Epithelial cell of proximal tubule (primary cell): ENCODE measurements around the gene EI24. TPM values are rescaled to one million over a fixed set of nuclear protein-coding genes. Genes with fewer than 3 reads are reported as not detected.

Experiments
- DNase-seq: peaks from one replicate; pipeline ENCODE4 v3.0.0-alpha.2; 2011; ENCODE audit warnings: low read depth
- H3K4me3 ChIP-seq: 2 replicates; pipeline ENCODE4 v1.5.1; 2011; ENCODE audit warnings: low read depth, mild to moderate bottlenecking, low read length
- total RNA-seq: library from RNA; depleted of rRNA; stranded (reverse); fragments of >200 nt; gene quantifications from 2 replicates; pipeline ENCODE4 v1.2.3, GENCODE V29; 2015
- TF ChIP-seq, protein P1 (sequence below): conservative IDR thresholded peaks from 2 replicates; pipeline ENCODE4 v1.5.1; 2012; ENCODE audit warnings: low read depth, mild to moderate bottlenecking, low read length

Gene EI24
- total RNA-seq, 1 donor from 2014 or later: 140 TPM

DNA sequence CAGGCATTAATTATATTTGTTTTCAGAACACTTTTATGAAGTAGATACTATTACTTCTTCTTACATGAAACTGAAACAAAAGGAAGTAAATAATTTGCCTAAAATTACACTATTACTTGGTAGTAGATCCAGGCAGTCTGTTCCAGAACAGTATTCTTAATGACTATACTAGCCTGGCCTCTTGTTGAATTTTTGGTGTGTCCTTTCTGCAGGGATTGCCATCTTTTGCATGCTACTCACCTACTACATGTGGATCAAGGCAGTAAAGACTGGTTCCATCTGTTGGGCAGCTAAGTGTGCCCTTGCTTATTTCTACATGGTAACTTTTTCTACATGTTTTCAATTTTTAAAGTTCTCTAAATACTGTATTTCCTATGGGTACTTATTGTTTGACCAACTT lies 36.1 kb downstream of the EI24 start:
- no peak for DNase-seq

GRCh38 chr11:125609545-125609944 lies 40.3 kb downstream of the EI24 start:
- DNase-seq: no peak
- TF ChIP-seq, protein P1, sequence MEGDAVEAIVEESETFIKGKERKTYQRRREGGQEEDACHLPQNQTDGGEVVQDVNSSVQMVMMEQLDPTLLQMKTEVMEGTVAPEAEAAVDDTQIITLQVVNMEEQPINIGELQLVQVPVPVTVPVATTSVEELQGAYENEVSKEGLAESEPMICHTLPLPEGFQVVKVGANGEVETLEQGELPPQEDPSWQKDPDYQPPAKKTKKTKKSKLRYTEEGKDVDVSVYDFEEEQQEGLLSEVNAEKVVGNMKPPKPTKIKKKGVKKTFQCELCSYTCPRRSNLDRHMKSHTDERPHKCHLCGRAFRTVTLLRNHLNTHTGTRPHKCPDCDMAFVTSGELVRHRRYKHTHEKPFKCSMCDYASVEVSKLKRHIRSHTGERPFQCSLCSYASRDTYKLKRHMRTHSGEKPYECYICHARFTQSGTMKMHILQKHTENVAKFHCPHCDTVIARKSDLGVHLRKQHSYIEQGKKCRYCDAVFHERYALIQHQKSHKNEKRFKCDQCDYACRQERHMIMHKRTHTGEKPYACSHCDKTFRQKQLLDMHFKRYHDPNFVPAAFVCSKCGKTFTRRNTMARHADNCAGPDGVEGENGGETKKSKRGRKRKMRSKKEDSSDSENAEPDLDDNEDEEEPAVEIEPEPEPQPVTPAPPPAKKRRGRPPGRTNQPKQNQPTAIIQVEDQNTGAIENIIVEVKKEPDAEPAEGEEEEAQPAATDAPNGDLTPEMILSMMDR: no peak
- H3K4me3 ChIP-seq: no peak overlapping the region

More for the DNA sequence above, 36.1 kb downstream of the EI24 start:
- H3K4me3 ChIP-seq: no peak overlapping the region
- TF ChIP-seq, protein P1: no peak

GRCh38 chr11:125618383-125618782 lies 49.1 kb downstream of the EI24 start:
- no peak overlapping the region for H3K4me3 ChIP-seq
- DNase-seq: no peak
- TF ChIP-seq, protein P1: no peak

- DNase-seq: no peak
- no peak overlapping the region for H3K4me3 ChIP-seq
- TF ChIP-seq, protein P1: no peak
Measured at GRCh38 chr11:125621995-125622394, 52.7 kb downstream of the EI24 start.

- no peak overlapping the region for H3K4me3 ChIP-seq
- TF ChIP-seq, protein P1: no peak
- DNase-seq: no peak
Measured at GRCh38 chr11:125623064-125623463, 53.8 kb downstream of the EI24 start.

DNA sequence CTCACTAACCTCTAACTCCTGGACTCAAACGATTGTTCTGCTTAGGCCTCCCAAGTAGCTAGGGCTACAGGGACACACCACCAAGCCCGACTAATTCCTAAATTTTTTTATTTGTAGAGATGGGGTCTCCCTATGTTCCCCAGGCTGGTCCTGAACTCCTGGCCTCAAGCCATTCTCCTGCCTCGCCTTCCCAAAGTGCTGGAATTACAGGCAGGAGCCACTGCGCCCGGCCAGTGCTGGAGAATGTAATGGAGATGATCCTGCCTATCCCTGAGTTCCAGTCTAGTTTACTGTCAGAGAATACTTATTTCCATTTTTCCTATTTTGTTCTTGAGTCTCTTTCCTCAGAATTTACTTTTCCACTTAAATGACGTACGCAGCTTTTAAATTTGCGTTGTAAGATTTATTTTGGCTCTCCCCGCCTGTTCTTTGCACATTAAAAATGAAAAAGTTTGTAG lies 55.5 kb downstream of the EI24 start, which contains the start of gene CHEK1:
Gene CHEK1, plus strand, starts transcription at position 408 of the 458 bp plus-strand sequence. CDS start 1,606 bp downstream, outside the sequence.
- no peak for DNase-seq
- TF ChIP-seq, protein P1: no peak
- H3K4me3 ChIP-seq: peak within 1 kb of the TSS; percentile 72

- peak overlapping the region; percentile 72 for H3K4me3 ChIP-seq
- TF ChIP-seq, protein P1: no peak
- no peak for DNase-seq
Measured at GRCh38 chr11:125625225-125625629, 56.0 kb downstream of the EI24 start.
